DMS79 treated with DMSO at 0.1 percent for 48 hours (cell line): Measurements from ENCODE around the gene ACACA.

ENCODE experiments used
- DNase-seq: peaks from one replicate; lab custom pipeline; 2025; lab: John Stamatoyannopoulos, UW

Gene ACACA

DNA sequence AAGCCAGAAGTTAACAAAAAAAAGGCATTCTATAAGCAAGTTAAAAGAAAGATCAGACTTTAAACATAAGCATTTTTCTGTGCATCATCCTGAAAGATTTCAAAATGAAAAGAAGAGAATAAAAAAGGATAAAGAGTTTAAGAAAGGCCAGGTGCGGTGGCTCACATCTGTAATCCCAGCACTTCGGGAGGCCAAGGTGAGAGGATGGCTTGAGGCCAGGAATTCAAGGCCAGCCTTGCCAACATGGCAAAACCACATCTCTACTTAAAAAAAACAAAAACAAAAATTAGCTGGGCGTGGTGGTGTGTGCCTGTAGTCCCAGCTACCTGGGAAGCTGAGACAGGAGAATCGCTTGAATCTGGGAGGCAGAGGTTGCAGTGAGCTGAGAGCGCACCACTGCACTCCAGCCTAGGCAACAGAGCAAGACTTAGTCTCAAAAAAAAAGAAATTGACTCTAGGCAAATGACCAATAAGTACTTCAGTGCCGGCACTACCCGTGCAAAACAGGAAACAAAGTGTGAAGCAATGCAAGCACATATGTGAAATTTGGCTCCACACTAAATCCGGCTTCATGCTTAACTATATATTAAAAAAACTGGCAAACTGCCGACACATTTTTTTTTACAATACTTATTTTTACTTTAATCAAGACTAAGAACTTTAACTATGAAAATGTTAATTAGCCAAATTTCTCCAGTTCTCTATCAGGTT, 114.1 kb downstream of the ACACA start:
- DNase-seq = peak; percentile 23

DNA sequence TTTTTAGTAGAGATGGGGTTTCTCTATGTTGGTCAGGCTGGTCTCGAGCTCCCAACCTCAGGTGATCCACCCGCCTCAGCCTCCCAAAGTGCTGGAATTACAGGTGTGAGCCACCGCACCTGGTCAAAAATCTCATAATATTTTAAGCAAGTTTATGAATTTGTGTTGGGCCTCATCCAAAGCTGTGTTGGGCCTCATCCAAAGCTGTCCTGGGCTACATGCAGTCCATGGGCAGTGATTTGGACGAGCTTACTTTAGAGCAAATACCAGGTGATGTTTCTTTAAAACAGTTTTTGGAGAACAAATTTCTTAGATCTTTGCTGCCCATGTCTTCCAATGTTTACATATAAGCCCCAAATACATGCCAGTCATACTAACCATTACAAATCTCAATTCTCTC, 115.3 kb downstream of the ACACA start:
- no peak for DNase-seq

DNA sequence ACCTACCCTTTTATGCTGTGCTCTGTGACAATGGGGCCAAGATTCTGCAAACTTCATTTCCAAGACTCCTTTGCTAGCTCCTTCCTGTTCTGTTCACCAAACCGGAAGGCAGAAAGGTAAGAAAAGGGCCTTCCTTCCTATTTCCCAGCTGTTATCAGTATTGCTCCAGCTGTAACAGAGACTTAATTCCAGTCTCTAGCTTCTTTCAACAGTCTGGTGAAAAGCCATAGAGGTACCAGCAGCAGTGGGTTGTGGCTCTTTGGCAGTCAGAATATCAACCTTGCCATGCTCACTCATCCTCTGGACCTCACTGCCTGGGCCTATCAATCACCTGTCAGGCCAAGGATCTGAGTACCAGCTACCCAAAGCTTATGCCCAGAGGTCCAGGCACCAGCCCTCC, 120.2 kb downstream of the ACACA start:
- no peak for DNase-seq

DNA sequence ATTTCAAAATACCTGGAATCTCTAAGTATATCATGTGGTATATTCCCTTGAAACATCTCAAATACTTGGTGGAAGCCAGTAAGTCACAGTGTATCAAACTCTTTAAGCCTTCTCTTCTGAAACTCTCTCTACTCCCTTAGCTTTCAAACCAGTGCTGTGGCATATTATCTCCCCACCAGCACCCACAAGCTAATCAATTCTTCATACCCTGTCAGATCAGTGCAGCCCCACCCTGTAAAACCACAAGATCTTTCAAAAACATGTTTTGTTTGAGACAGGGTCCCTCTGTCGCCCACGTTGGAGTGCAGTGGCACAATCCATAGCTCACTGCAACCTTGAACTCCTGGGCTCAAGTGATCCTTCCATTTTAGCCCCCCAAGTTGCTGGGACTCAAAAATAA, 122.4 kb downstream of the ACACA start:
- DNase-seq = no peak

DNA sequence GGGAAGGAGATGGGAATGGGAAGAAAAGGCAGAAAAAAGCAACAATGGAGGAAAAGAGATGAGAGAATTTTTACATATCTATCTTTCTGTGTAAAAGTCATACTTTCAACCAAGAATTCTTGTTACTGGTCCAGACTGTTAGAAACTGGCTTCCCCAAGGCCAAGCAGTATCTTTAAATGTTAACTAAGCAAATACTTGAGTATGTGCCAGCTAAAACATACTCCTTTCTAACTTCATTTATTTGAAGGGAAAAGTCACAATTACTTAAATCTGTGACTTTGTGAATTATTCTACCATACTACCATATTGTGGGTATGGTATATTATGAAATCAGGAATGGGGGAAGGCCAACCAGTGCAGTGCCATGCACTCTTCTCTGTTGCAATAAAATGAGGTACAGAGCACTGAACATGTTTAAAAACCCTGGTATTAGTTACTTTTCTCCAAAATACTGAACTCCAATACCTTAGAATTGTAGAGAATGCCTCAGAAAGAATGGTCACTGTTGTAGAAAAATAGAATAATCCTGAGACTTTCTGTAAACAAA, 123.1 kb downstream of the ACACA start:
- no peak for DNase-seq

DNA sequence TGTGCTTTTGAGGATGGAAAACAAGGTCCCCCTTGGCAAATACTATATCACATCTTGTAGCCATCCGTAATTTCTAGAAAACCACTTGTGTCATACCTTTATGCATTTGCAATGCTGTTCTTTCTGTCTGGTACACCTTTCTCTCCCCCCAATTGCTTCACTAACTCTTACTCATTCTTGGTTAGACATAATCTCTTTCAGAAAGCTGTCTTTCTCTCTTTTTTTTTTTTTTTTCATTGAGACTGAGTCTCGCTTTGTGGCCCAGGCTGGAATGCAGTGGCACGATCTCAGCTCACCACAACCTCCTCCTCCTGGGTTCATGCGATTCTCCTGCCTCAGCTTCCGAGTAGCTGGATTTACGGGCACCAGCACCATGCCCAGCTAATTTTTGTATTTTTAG, 125.8 kb downstream of the ACACA start:
- DNase-seq = no peak

DNA sequence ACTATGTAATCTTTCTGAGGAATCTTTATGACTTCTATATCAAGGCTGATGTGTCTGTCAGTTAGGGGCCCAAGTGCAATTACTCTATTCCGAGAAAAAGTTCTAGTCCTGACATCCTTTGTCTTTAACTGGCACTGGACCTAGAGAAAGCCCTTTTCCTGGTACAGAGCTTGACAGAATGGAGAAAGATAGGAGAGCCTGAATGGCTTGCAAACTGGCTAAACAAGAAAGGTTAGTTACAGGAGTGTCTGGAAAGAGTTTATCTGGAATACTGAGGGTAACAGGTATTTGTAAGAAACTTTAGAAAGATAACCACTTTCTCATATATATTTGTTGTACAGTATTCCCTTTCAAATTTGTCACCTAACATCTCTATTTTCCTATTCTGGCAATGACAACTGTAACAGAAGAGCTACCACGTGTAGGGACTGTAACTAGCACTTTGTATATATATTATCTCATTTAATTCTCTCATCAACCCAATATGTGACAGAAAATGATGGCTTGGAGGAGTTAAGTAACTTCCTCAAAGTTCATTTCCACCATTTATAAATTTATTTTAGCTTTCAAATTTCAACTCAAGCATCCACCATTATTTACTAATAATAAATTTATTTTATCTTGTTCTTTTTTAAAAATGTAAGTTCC, 128.3 kb downstream of the ACACA start:
- no peak for DNase-seq

DNA sequence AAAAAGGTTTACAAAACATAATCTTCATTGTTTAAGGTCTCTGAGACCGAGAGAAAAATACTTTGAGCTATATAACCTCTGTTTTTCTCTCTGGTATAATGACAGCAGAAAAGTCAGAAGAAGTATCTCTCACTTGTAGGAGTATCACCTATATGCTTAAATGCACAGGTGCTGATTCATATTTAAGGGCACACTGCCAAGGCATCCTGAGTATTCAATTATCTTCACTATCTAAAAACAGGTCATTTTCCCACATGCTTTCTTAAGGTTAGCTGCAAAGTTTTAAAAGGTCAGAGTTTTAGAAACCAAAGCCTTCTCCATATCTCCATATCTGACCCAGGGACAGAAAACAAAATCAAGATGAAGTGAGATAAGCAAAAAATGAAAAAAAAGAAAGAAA, 130.2 kb downstream of the ACACA start:
- DNase-seq = no peak

DNA sequence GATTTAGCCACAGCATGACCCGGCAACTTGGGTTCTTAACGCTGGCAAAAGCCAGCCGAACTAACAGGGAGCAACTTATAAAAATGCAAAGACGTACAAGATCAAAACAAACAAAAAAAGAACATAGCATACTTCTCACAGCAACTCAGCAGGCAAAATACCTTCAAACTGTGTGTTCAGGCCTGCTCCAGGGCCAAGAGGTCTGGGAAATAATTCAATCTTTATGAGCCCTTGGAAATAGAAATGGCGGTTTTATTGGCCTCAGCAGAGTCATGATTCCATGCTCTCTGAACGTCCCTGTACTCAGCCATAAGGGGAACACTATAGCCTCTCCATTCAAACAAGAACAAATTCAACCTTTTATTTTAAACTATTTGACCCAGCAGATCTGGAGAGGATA, 132.2 kb downstream of the ACACA start:
- DNase-seq = no peak

DNA sequence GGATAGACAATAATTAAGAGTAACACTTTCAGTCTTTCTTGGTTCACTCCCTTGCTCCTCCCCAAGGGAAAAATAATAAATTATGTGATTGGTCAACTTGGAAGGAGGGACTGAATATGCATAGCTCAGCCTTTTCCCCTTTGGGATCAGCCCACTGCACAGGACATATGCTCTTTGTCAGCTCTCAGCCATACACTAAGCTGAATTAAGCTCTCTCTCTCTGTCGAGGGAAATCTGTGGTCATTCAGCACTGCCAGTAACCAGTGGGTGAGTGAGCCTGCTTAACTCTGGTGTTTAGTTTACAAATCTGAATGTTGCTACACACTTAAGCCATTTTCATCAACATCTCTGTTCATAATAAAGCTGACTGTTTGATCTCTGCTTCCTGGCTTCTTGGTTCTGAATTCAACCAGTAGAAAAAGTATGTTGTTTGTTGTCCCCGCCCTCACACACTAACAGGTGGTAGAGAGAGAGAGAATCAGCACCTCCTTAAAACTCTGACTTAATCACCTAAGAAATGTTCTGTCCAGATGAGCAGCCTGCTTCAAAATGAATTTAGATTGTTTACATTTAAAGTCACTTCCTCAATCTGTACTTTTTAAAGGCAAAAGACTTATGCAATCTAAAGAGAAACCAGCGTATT, 133.1 kb downstream of the ACACA start:
- no peak for DNase-seq

DNA sequence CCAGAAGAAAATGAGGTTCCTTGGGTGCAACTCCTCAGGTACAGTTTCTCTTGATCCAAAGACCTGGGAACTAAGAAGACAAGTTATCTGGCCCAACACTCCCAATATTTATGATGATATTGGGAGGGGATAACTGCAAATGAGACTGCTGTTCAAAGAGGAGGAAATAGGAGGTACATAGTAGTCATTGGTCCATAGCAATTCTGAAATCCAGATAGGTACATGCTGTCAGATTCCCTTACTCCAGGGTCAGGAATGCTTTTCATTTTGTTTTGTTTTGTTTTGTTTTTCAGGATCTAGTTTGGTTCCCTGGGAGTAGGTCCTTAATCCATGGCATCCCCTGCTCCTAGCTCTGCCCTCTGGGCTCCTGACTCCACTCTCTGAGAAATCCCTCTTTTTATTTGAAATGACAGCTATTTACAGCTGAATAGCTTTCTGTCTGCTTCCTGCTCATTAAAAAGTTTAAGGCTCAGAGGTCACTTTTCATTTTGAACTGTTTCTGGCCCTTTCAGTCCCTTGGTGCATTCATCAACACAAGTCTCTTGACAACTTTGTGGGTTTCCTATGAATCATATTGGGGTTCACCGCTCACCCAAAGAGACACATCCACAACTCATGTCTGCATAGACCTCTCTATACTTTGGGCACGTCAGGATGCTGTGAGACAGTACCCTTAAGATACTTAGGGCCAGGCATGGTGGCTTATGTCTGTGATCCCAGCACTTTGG, 141.0 kb downstream of the ACACA start:
- DNase-seq = no peak

DNA sequence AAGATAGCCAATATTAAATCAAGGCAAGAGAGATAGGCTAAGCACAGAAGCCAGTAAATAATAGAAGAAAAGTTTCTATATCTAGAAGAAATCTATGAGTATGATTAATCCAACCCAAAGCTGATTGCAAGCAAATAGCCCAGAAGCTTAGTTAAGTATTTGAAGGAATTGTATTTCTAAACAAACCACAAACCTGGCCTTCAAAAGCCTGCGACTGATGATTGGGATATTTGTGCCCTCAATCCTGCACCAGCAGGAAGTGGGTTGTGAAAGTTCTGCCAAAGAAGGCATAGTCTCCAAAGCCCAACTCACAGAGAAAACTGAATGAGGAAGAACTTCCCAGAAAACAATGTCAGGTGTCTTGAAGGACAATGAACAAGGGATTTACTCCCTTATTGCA, 145.3 kb downstream of the ACACA start:
- no peak for DNase-seq

DNA sequence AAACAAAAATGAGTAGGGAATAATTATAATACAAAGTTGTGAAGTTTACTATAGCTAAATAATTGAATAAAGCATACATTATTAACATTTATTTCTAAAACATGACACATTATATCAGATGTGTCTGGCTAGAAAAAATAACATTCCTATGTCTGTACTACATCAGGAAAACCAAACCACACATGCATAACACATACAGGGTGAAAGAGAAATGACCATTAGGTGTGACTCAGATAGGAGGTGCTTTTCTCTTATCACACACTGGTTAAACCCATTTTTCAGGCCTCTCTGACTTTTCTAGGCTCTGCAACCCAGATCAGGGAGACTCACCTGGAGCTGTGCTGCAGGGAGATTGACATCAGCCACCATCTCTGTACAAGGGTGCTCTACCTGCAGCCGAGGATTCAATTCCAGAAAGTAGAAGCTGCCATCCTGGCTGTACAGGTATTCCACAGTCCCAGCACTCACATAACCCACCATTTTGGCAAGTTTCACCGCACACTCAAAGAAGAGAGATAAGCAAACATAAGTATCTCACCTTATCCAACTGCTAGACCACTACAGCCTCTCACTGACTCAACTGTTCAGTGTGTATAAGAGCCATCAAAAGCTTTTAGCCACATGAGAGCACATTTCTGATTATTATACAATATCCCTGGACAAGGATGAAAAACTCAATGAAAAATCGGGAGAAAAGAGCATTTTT, 147.5 kb downstream of the ACACA start:
- no peak for DNase-seq

DNA sequence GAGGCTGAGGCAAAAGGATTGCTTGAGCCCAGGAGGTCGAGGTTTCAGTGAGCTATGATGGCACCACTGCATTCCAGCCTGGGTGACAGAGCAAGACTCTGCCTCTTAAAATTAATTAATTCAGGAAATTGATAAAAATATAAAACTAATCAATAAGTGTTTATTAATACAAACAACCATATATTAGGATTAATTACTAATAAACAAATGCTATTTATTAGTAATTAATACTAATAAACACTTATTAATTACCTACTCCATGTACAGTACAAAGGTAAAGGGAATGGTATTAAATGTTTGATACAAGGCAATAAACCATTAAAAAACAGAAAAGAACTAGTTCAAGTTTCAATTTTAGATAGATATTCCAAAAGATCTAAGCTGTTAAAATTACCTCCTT, 150.0 kb downstream of the ACACA start:
- DNase-seq = no peak

DNA sequence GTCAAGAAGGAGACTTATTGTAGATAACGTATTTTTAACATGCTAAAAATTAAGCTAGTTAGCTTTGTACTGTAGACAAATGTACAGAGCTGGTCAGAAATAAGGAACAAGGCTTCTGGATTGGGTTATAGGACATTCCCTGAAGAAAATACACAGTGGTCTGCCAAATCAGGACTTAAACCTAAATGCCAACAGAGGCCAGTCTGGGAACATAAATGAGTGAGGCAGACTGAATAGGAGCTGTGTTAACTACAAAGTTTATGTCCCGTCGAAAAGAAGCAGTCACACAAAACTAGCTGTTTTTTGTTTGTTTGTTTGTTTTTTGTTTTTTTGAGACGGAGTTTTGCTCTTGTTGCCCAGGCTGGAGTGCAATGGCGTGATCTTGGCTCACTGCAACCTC, 151.2 kb downstream of the ACACA start:
- no peak for DNase-seq

DNA sequence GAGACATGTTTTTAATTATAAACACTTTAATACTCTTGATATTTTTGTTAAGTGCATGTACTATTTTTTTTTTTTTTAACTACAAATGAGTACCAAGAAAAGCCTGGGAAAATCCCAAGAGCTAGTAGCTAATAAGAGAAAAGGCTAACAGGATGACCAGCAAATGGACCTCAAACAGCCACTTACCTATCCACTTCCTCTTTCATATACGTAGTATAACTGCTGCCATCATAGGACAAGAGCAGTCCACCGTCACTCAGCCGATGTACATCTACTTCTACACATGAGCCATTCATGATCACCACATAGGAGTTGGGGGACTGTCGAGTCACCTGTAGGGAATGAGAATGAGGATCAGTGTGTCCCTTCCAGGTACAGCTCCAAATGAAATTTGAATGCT, 158.8 kb downstream of the ACACA start:
- DNase-seq = no peak

DNA sequence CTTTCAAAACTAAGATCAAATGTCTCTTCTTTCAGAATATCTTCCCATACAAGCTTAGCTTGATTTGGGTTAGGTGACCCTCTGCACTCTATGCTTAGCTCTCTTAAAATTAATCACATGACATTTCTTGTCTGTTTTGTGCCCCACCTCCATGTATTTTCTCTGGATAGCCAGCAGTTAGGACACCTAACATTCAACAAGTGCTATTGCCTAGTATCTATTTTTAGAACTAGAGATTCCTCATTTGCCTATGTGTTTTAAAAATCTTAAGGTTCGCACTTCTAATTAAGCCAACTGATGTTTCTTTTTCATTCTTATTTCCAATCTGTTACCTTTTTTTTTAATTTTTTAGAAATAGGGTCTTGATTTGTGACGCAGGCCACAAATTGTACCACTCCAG, 160.6 kb downstream of the ACACA start:
- no peak for DNase-seq

DNA sequence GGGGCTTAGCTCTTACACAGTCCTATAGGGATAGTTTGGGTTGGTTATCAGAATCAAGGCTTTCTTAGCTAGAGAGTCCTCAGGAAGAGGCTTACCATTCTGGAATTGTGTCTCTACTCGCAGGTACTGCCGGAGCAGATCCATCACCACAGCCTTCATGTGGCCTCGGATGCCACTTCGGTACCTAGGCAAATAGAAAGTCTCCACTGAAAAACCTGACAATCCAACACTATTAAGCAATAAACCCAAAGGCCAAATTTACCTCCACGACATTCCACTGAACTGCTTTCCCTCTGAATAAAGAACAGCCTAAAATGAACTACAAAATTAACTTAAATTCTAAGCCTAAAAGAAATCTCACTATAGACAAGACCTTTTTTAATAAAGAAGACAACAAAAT, 166.3 kb downstream of the ACACA start:
- no peak for DNase-seq

DNA sequence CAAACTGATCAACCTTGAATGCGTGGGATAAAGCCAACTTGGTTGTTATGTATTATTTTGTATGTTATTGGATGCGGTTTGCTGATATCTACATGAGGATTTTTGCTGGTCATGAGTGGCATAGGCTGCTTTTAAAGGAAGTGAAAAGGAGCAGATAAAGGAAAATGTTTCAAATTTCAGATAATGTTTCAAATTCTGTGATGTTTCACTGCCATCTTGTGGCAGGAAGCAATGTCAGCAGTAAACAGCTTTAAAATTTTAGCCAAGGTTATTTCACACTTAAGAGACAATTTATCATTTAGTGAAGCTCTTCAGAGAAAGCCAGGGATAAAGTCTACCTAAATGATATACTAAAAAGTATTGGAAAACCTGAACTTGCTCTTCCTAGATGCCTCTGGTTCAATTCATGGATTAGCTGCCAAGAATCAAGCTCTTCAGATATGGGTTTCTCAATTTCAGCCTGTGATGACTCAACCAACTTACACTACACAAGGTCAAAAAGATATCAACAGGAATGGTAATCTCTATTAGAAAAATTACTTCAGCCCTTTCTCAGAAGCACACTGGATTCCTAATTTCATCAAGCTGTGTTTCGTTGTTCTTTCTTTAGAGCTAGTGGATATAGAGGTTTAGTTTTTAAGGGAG, 166.8 kb downstream of the ACACA start:
- peak; percentile 8 for DNase-seq

DNA sequence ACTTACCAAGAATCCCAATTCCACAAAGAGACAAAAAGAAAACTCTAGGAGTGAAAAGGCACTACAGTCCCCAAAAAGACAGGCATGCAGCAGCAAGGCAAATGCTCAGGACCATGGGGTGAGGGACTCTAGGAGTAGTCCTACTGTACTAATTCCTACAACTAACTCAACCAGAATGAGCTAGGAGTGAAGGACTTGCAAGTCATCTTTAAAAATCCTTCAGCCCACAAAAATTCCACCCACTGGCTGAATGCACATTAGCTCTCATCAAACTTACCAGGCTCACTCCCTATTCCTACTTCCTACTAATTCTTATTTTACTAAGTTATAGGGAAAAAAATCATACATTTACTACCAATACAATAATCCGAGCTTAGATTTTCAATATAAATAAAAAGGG, 172.5 kb downstream of the ACACA start:
- no peak for DNase-seq

DNA sequence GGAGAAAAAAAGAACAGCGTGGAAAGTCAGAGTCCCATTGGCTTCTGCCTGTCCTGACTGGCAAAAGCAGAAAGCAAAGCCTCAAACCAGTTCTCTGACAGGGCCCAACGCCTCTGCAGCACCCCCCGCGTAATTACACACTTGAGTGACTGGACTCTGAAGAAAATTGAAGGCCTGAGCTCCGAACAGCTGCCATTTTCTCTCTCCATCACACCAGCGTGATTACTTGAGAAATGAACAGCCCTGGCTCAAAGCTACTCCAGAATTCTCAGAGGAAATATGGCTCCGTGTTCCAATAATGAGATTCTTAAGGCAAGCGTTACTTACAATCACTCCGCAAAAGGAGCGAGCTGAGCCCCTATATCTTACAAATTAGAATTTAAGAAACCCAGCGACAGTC, 173.6 kb downstream of the ACACA start:
- no peak for DNase-seq

DNA sequence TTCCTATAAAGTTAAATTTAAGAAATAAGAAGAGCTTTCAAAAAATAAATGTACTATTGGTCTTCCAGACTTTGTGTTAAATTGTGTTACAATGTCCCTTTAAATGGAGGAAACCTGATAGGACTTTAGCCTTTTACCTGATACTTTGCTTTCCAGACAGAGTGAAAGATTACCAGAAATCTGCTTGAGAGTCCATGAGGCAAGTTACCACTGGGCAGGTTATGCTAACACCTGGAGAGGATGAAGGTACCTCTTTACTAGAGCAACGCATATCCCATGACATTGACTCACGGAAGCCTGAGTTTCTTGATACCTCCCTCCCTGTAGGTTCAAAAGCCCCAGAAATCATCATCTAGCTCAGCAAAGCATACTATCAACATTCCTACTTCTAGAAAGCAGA, 174.7 kb downstream of the ACACA start:
- DNase-seq = no peak
